NCI-H2196 treated with DMSO at 0.1 percent for 48 hours (cell line): ENCODE results near the gene KPNA1.
"Not testable (repeated sequence)": the region's sequence is repeated elsewhere in the genome, so short reads cannot be mapped to it uniquely, and the experiment has no call there.

Experiments used
- DNase-seq: peaks from one replicate; lab custom pipeline; 2025; ENCODE audit not compliant: unreplicated experiment; lab: John Stamatoyannopoulos, UW

The KPNA1 gene

GRCh38 chr3:122520861-122521260 lies 6.1 kb upstream of the KPNA1 start:
- no peak for DNase-seq

- DNase-seq: no peak
These were observed 5.0 kb upstream of the KPNA1 start for GRCh38 chr3:122519693-122520092.

- no peak for DNase-seq
These were observed 2.2 kb upstream of the KPNA1 start for GRCh38 chr3:122516846-122517360.

- no peak for DNase-seq
These were observed 1.1 kb upstream of the KPNA1 start for GRCh38 chr3:122515870-122516269.

GRCh38 chr3:122515020-122515468 lies 305 bp upstream of the KPNA1 start:
- no peak for DNase-seq

GRCh38 chr3:122513386-122514122 lies 1.2 kb downstream of the KPNA1 start:
- DNase-seq: no peak

- DNase-seq: no peak
These were observed 2.5 kb downstream of the KPNA1 start for GRCh38 chr3:122512284-122512683.

GRCh38 chr3:122510878-122511535 lies 3.7 kb downstream of the KPNA1 start:
- no peak for DNase-seq

GRCh38 chr3:122508944-122509343 lies 5.8 kb downstream of the KPNA1 start:
- not testable (repeated sequence) for DNase-seq

GRCh38 chr3:122508135-122508914 lies 6.4 kb downstream of the KPNA1 start:
- no peak for DNase-seq

GRCh38 chr3:122506450-122506849 lies 8.3 kb downstream of the KPNA1 start:
- no peak for DNase-seq

GRCh38 chr3:122505676-122506075 lies 9.1 kb downstream of the KPNA1 start:
- DNase-seq: no peak

GRCh38 chr3:122502941-122503340 lies 11.8 kb downstream of the KPNA1 start:
- no peak for DNase-seq

- DNase-seq: no peak
These were observed 12.6 kb downstream of the KPNA1 start for GRCh38 chr3:122502139-122502538.

GRCh38 chr3:122500964-122501363 lies 13.8 kb downstream of the KPNA1 start:
- DNase-seq: not testable (repeated sequence)

GRCh38 chr3:122498152-122498551 lies 16.6 kb downstream of the KPNA1 start:
- DNase-seq: no peak

- no peak for DNase-seq
These were observed 17.3 kb downstream of the KPNA1 start for GRCh38 chr3:122497425-122497824.

- DNase-seq: no peak
These were observed 18.2 kb downstream of the KPNA1 start for GRCh38 chr3:122496508-122496907.

GRCh38 chr3:122493296-122493695 lies 21.4 kb downstream of the KPNA1 start:
- DNase-seq: no peak

GRCh38 chr3:122488262-122488973 lies 26.3 kb downstream of the KPNA1 start:
- DNase-seq: no peak

- DNase-seq: no peak
These were observed 29.8 kb downstream of the KPNA1 start for GRCh38 chr3:122484985-122485384.
